ENCODE measurements around the gene TSPAN14.
"Not testable (repeated sequence)": the region's sequence is repeated elsewhere in the genome, so short reads cannot be mapped to it uniquely, and the experiment has no call there.

DNA sequence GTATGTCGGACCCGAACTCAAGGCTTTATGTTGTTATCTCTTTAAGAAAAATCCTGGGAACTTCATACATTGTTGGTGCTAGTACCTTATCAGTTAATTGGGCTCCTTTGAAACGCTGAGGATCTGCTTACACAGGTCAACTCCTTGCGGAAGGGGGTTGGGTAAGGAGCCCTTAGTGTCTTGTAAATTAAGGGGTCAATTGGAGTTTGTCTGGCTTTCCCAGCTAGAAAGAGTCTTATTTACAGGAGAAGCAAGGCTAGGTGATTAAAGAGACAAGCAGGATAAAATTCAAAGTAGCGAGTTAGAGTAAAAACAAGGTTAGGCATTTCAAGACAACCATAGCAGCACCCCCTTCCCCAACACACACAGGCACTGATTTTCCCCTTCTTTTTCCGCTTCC is 36.9 kb upstream of the TSPAN14 start:
- TF ChIP-seq, protein P1, sequence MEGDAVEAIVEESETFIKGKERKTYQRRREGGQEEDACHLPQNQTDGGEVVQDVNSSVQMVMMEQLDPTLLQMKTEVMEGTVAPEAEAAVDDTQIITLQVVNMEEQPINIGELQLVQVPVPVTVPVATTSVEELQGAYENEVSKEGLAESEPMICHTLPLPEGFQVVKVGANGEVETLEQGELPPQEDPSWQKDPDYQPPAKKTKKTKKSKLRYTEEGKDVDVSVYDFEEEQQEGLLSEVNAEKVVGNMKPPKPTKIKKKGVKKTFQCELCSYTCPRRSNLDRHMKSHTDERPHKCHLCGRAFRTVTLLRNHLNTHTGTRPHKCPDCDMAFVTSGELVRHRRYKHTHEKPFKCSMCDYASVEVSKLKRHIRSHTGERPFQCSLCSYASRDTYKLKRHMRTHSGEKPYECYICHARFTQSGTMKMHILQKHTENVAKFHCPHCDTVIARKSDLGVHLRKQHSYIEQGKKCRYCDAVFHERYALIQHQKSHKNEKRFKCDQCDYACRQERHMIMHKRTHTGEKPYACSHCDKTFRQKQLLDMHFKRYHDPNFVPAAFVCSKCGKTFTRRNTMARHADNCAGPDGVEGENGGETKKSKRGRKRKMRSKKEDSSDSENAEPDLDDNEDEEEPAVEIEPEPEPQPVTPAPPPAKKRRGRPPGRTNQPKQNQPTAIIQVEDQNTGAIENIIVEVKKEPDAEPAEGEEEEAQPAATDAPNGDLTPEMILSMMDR (conservative IDR thresholded peaks at IDR 0.05; ENCODE audit: low read depth in 2 of 2): not testable (repeated sequence)
- TF ChIP-seq EZH2 (IDR thresholded peaks at IDR 0.05; ENCODE audit: low read depth, unreplicated experiment); POLR2AphosphoS5 (IDR thresholded peaks at IDR 0.05; ENCODE audit: low read depth): not testable (repeated sequence)

Data from GM23338 (cell line).